ENCODE data around the gene CROCC2. TPM values are rescaled to one million over a fixed set of nuclear protein-coding genes. Genes with fewer than 3 reads are reported as not detected.

CROCC2 gene
- total and polyA plus RNA-seq, 11 donors = not detected

GRCh38 chr2:240930631-240931318, 24.6 kb downstream of the CROCC2 start:
- DNase-seq = peak in 4 of 5 donors; percentile 3 to 47 (median 13)
- peaks cover 0 to 4% (median 0%) of the 10 kb centered on the region in 9 donors for H3K27me3 ChIP-seq
- no peaks in the 10 kb centered on the region for H3K36me3 ChIP-seq
- 82 to 89% (median 86%) methylated on average over 19 to 26 of the region's 26 CpGs for WGBS, 4 donors
- peaks cover 0 to 8% (median 0%) of the 10 kb centered on the region in 12 donors for H3K4me1 ChIP-seq
- no peak for ATAC-seq
- intact Hi-C loops (cut with DNase I) = no loop called here
- H3K9me3 ChIP-seq = peaks cover 0 to 10% (median 2%) of the 10 kb centered on the region in 12 donors
- H3K27ac ChIP-seq = no peak overlapping the region
- no peak for TF ChIP-seq CTCF (IDR thresholded peaks at IDR 0.05)
- no peak for TF ChIP-seq POLR2A (IDR thresholded peaks at IDR 0.05)
- H3K4me3 ChIP-seq = no peak overlapping the region

GRCh38 chr2:240931319-240931949, 25.3 kb downstream of the CROCC2 start:
- Histone ChIP-seq H3K27me3 (peaks cover 0 to 4% (median 0%) of the 10 kb centered on the region in 9 donors), H3K9me3 (peaks cover 0 to 10% (median 2%) of the 10 kb centered on the region in 12 donors), H3K4me3 (no peak overlapping the region), H3K27ac (no peak overlapping the region), H3K4me1 (peaks cover 0 to 5% (median 0%) of the 10 kb centered on the region in 12 donors), H3K36me3 (no peaks in the 10 kb centered on the region)
- TF ChIP-seq POLR2A (IDR thresholded peaks at IDR 0.05) = no peak
- TF ChIP-seq CTCF (IDR thresholded peaks at IDR 0.05) = no peak
- no peak for ATAC-seq
- peak in 2 of 5 donors; percentile 3 to 47 for DNase-seq
- intact Hi-C loops (cut with DNase I) = no loop called here
- WGBS, 4 donors = 65 to 89% (median 85%) methylated on average over 6 to 11 of the region's 11 CpGs

GRCh38 chr2:240932001-240932723, 26.0 kb downstream of the CROCC2 start:
- TF ChIP-seq CTCF (IDR thresholded peaks at IDR 0.05) = no peak
- no peak for TF ChIP-seq POLR2A (IDR thresholded peaks at IDR 0.05)
- intact Hi-C loops (cut with DNase I) = no loop called here
- Histone ChIP-seq H3K4me1 (no peaks in the 10 kb centered on the region), H3K4me3 (no peak overlapping the region), H3K36me3 (no peaks in the 10 kb centered on the region), H3K9me3 (peaks cover 0 to 18% (median 2%) of the 10 kb centered on the region in 12 donors), H3K27me3 (peaks cover 0 to 4% (median 0%) of the 10 kb centered on the region in 9 donors), H3K27ac (no peak overlapping the region)
- WGBS, 4 donors = 87 to 95% (median 90%) methylated on average over 16 to 21 of the region's 21 CpGs
- ATAC-seq = no peak
- peak in 3 of 5 donors; percentile 12 to 46 (median 15) for DNase-seq

GRCh38 chr2:240932724-240933047, 26.6 kb downstream of the CROCC2 start:
- intact Hi-C loops (cut with DNase I) = no loop called here
- no peak for TF ChIP-seq CTCF (IDR thresholded peaks at IDR 0.05)
- TF ChIP-seq POLR2A (IDR thresholded peaks at IDR 0.05) = no peak

More at GRCh38 chr2:240932724-240933047, 26.6 kb downstream of the CROCC2 start:
- no peaks in the 10 kb centered on the region for H3K4me1 ChIP-seq
- ATAC-seq (no peak), DNase-seq (peak in 2 of 5 donors; percentile 17 to 40)
- no peaks in the 10 kb centered on the region for H3K36me3 ChIP-seq
- H3K27me3 ChIP-seq = peaks cover 0 to 4% (median 0%) of the 10 kb centered on the region in 9 donors
- H3K9me3 ChIP-seq = peaks cover 0 to 22% (median under 1%) of the 10 kb centered on the region in 12 donors
- no peak overlapping the region for H3K27ac ChIP-seq
- WGBS, 4 donors = 79 to 88% (median 86%) methylated on average over 3 to 11 of the region's 11 CpGs
- H3K4me3 ChIP-seq = no peak overlapping the region

Data from heart left ventricle (tissue), 16 donors.